Stimulated activated CD4-positive, alpha-beta T cell treated with anti-CD3 and anti-CD28 coated beads, Interleukin-2, amount 100 ng/mL, for 24 hours (primary cell): ENCODE measurements around the gene NBEA.
"Not testable (repeated sequence)": the region's sequence is repeated elsewhere in the genome, so short reads cannot be mapped to it uniquely, and the experiment has no call there.

Experiments used
- DNase-seq, 2 donors: peaks; one replicate each; pipeline ENCODE4 v3.0.0-alpha.2; 2020

Gene NBEA

DNA sequence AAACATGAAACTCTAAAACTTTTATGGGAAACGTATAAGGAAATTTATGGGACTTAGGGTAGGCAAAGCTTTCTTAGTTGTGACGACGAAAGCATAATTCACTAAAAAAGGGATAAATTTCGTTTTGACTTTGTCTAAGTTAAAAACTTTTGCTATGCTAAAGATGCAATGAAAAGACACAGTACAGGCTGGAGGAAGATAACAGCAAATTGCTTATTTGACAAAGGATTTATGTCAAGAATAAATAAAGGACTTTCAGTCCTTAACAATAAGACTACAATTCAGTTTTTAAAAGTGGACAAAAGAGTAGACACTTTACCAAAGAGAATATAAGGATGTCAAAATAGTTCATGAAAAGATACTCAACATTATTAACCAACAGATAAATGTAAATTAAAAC is 150.2 kb downstream of the NBEA start:
- no peak for DNase-seq

GRCh38 chr13:35092751-35093150 is 150.7 kb downstream of the NBEA start:
- DNase-seq, result no peak

GRCh38 chr13:35093356-35093755 is 151.3 kb downstream of the NBEA start:
- no peak for DNase-seq

DNA sequence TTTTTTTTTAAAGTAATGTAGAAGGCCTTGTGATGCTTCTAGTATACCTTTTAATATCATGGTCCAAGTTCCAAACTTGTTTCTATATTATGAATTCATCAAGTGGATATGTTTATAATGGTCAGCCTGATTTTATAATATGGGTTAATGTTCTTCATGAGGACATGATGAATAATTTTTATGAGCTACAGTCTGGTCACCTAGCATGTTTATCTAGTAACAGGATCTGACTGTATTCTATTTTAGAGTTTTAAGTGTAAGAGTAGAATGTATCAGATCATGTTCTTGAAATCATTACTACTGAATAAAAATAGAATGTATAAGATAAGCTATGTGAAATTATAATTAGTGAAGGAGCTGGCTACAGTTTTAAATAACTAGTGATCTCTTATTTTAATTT is 164.7 kb downstream of the NBEA start:
- not testable (repeated sequence) for DNase-seq

- no peak for DNase-seq
Measured at GRCh38 chr13:35107535-35107934, 165.5 kb downstream of the NBEA start.

DNA sequence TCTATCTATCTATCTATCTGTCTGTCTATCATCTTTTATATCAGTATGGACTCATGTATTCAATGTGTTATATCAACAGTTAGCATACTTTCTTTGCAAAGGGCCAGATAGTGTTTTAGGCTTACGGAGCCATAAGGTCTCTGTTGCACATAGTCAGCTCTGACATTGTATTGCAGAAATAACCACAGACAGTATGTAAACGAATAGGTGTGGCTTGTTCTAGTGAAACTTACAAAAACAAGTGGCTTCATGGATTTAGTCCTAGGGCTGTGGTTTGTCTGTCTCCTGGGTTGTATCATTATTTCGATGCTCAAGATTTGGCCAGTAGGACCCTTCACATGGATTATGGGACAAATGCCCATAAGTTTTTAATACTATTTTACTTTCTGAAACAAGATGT is 171.5 kb downstream of the NBEA start:
- DNase-seq, result not testable (repeated sequence)

DNA sequence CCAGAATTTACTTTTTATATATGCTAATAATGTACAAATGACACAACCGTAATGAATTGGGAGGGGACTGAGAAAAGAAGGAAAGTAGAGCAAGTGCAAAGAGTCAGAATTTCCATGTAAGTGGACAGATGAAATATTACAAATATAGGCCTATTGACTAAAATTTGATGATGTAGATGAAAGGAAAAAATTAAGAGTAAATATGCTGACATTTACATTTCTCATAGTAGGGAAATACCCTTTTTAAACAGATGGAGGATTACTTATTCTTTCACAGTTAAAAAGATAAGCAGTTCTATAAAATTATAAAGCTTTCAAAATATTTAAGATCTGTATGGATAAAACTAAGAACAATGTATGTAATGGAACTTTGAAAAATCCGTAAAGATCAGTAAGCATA is 185.4 kb downstream of the NBEA start:
- DNase-seq, result no peak

DNA sequence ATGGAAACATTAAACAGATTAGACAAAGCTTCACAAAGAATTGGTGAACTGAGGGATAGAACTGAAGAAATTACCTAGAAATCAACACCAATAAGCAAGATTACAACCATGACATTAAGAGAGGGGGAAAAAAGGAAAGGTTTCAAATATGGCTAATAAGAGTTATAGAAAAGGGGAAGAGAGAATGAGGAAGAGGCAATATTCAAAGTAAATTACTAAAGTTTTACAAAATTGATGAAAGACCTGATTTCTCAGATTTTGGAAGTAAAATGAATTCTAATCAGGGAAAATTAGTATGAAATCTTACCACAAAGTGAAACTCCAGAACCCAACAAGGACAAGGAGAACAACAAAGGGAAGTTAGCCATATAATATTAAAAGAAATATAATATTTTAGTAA is 187.4 kb downstream of the NBEA start:
- no peak for DNase-seq

GRCh38 chr13:35131471-35131870 is 189.4 kb downstream of the NBEA start:
- DNase-seq, result no peak

- DNase-seq, result no peak
Measured at GRCh38 chr13:35136585-35136984, 194.5 kb downstream of the NBEA start.

GRCh38 chr13:35139591-35139990 is 197.5 kb downstream of the NBEA start:
- no peak for DNase-seq

DNA sequence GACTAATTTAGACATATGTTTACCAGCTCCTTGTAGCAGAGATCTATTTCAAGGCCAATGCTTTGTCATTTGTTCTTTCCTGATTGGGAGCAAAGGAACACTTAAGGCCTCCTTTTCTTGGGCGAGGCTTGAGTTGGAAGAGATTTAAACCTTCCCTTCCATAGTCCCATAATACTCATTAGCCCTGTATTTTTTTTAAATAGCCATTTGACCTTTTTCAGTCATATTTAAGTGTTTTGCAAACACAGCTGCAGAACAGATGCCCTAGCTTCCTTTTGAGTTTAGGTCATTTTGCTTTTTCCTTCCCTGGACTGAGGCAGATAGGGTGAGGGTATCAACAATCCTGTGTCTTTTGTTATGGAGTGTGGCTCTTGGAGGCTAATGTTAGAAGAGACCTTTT is 198.3 kb downstream of the NBEA start:
- DNase-seq, result no peak

DNA sequence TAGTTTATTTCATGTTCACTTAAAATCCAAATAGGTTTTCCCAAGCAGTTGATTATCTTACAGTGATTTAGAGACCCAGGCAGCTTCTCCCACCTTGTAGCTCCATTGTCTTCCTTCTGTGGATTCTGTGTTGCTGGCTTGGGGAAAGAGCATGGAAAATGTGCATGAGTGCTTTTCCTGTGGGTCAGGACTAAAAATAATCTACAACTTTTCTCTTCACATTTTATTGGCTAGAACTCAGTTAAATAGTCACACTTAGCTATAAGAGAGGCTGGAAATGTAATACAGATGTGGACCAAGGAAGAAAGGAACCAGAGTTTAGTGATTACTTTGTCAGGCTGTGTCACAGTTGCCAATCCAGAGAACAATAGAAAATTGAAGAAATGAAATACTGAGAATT is 198.8 kb downstream of the NBEA start:
- no peak for DNase-seq

GRCh38 chr13:35143123-35143522 is 201.1 kb downstream of the NBEA start:
- no peak for DNase-seq

DNA sequence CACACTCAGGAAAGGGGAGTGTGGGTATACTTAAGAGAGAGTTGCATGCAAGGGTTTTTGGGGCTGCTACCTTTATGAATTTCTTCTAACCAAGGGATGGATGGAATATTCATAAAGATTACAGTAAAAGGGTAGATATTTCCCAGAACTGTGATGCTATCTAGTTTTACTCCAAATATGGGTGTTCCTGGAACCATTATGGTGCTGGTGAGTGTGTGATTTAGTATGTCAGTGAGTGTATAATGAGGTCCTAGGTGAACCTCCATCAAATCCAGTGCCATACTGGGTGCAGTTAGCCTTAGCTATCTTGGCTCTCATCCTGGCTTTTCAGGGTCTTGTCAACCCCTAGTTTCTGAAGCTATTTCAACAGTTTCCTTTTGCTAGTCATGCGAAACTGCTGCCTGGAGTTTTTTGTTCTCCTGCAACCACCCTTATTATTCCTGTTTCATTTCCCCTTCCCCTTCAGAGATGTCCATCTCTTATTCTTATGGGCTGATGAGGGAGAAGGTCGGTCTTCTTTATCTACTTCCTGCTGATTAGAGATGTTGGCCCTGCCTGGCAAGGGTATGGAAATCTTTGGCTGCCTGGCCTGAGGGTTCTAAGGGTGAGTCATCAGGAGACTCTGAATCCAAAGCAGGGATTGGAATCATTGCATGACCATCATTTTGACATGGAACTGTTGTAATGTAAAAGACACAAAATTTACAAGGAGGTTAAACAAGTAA is 202.3 kb downstream of the NBEA start:
- no peak for DNase-seq

- no peak for DNase-seq
Measured at GRCh38 chr13:35146686-35147085, 204.6 kb downstream of the NBEA start.

GRCh38 chr13:35157143-35157755 is 215.2 kb downstream of the NBEA start:
- peak in 1 of 2 donors; percentile 5 for DNase-seq

DNA sequence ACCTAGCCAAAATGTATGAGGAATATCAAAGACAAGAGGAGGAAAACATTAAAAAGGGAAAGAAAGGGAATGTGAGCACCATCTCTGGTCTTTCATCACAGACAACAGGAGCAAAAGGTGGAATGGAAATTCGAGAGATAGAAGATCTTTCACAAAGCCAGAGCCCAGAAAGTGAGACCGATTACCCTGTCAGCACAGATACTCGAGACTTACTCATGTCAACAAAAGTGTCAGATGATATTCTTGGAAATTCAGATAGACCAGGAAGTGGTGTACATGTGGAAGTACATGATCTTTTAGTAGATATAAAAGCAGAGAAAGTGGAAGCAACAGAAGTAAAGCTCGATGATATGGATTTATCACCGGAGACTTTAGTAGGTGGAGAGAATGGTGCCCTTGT is 217.0 kb downstream of the NBEA start:
- DNase-seq, result no peak

DNA sequence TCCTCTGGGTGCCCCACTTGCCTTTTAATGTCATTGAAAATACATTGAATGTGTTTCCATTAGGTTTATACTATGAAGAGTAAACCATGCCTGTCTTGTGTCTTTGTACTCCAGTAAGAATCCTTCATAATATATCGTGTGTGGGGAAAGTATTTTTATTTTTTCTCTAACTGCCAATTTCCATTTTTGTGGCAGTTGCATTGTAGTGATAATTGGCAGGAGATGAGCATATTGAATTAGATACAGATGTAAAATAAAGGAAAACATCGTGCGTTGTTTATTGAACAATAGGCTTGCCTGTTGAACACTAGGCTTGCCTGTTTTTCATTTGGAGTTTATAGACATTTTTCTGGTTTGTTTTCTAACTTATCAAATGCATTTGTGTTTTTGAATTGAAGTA is 218.8 kb downstream of the NBEA start:
- DNase-seq, result no peak

DNA sequence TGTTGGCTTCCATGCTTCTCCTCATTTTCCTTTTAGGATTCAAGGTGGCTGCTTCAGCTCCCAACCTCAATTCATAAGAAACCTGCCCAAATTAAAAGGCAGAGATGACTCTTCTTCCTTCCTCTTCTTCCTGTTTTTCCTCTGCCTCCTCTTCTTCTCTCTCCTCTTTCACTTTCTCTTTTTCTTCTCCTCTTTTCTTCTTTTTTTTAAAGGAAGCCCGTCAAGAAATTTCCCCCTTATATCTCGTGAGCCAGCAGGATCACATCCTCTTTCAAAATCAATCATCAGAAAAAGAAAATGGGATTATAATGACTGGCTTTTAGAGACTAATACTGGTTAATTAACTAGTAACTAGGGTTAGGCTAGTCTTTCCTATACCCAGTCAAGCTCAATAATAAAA is 220.3 kb downstream of the NBEA start:
- no peak for DNase-seq

DNA sequence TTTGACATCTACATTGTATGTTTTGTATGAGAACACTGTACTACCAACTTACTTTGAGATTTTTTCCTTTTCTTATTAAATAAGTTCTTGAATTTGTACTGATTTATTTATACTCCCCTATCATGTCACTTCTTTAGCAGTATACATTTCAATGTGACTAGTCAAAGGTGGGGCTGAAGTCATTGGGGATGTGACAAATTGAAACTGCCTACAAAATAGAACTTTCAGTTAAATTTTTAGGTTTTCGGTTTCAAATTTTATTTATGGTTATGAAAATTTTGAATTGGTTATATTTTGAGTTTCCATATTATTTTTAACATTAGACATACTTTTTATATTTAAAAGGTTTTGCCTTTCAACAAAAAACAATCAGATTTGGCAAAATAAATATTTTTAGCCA is 221.6 kb downstream of the NBEA start:
- no peak for DNase-seq

DNA sequence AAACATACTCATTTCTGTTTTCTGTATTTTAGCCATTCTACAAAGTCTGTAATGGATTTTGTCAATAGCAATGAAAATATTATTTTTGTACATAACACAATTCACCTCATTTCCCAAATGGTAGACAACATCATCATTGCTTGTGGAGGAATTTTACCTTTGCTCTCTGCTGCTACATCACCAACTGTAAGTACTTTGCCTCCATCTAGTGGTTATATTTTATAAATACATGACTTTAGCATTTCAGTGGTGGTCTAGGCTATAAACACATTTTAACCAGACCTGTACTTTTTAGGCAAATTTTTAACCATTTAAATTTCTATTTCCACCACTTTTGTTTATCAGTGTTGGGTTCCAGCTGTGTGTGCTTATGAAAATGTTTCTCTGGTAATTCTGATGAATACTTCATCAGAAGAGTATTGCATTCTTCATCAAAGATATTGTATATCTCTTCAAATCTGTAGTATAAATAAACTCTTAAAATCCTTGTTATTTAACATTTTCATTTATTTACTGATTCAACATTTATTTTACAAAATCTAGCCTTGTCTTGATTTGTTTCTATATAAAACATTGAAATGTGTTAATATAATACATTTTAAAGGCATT is 222.4 kb downstream of the NBEA start:
- no peak for DNase-seq

- DNase-seq, result no peak
Measured at GRCh38 chr13:35165205-35165604, 223.1 kb downstream of the NBEA start.

GRCh38 chr13:35179494-35179893 is 237.4 kb downstream of the NBEA start:
- DNase-seq, result no peak
